Panc1 (cell line): ENCODE measurements around the gene SPATC1L. TPM values are rescaled to one million over a fixed set of nuclear protein-coding genes. Genes with fewer than 3 reads are reported as not detected.

ENCODE experiments used
- ATAC-seq: fragments of 200-7000 bp; cut with Tn5 transposase; 2 replicates; pipeline ENCODE4 v1.9.1; 2020; ENCODE audit warnings: mild to moderate bottlenecking, moderate library complexity
- BruUV-seq: library from RNA; stranded (reverse); fragments of 400-500 nt; replicated peaks from 2 replicates; lab custom pipeline; 2021; lab: Mats Ljungman, UMichigan
- CTCF ChIA-PET: fragments of 300-600 bp; sonication (Branson Sonifier 250); formaldehyde crosslinking; loops from one replicate; lab custom pipeline; 2022; ENCODE audit warnings: antibody characterized with exemption; lab: Charles Lee
- POLR2A ChIA-PET: fragments of 300-600 bp; sonication (Branson Sonifier 250); formaldehyde crosslinking; loops from one replicate; lab custom pipeline; 2022; ENCODE audit warnings: antibody characterized with exemption; lab: Charles Lee
- DNase-seq: peaks from one replicate; pipeline ENCODE4 v3.0.0-alpha.2; 2010; ENCODE audit warnings: low read depth, low spot score
- H3K27ac ChIP-seq: 2 replicates; pipeline ENCODE4 v1.5.1; 2011; ENCODE audit warnings: mild to moderate bottlenecking, low read length, inconsistent platforms
- H3K27me3 ChIP-seq: fragments of 200-500 bp; sonication (Bioruptor generic); 2 replicates; pipeline ENCODE4 v1.6.0; 2014; ENCODE audit warnings: low read length, inconsistent platforms; ENCODE audit not compliant: control insufficient read depth, insufficient read depth
- H3K36me3 ChIP-seq: fragments of 200-500 bp; sonication (Bioruptor generic); 2 replicates; pipeline ENCODE4 v1.5.1; 2014; ENCODE audit warnings: inconsistent platforms, mild to moderate bottlenecking, low read length, moderate library complexity; ENCODE audit not compliant: control insufficient read depth, insufficient read depth
- H3K4me1 ChIP-seq: 2 replicates; pipeline ENCODE4 v1.5.1; 2011; ENCODE audit warnings: inconsistent platforms, mild to moderate bottlenecking, low read length, moderate library complexity; ENCODE audit not compliant: control insufficient read depth, insufficient read depth
- H3K4me3 ChIP-seq, 2 experiments: 2 replicates each; pipeline ENCODE4 v1.5.1; 2011 to 2012; ENCODE audit warnings: low read depth in 2 of 2, low read length in 2 of 2, mild to moderate bottlenecking in 2 of 2, inconsistent platforms in 1 of 2, moderate library complexity in 1 of 2
- H3K9me3 ChIP-seq: fragments of 200-500 bp; sonication (Bioruptor generic); 2 replicates; pipeline ENCODE4 v1.5.1; 2014; ENCODE audit warnings: low read depth, mild to moderate bottlenecking, inconsistent platforms, low read length, moderate library complexity; ENCODE audit not compliant: control insufficient read depth, insufficient read depth
- CTCF ChIP-seq: fragments of 450-650 bp; IDR thresholded peaks from 2 replicates; pipeline ENCODE4 v1.5.1; 2017; ENCODE audit warnings: mild to moderate bottlenecking
- POLR2AphosphoS5 ChIP-seq: IDR thresholded peaks from 2 replicates; pipeline ENCODE4 v1.6.1; 2012; ENCODE audit warnings: mild to moderate bottlenecking, low read depth, low read length, moderate library complexity
- REST ChIP-seq, 2 experiments: IDR thresholded peaks; 2 replicates each; pipeline ENCODE4 v1.6.1; 2011 to 2012; ENCODE audit warnings: low read depth in 2 of 2, control low read depth in 1 of 2, low read length in 1 of 2, mild to moderate bottlenecking in 1 of 2, moderate library complexity in 1 of 2; ENCODE audit not compliant: insufficient read depth in 1 of 2
- SIN3A ChIP-seq: IDR thresholded peaks from 2 replicates; pipeline ENCODE4 v1.6.1; 2012; ENCODE audit warnings: low read depth, mild to moderate bottlenecking, low read length, moderate library complexity, borderline replicate concordance; ENCODE audit not compliant: insufficient read depth
- TCF7L2 ChIP-seq: IDR thresholded peaks from 2 replicates; pipeline ENCODE4 v1.6.1; 2011; ENCODE audit warnings: mild to moderate bottlenecking, low read depth, low read length, inconsistent platforms
- in situ Hi-C: cut with HindIII; loops from 2 replicates; pipeline ENCODE4 v1.10.0; 2016; ENCODE audit warnings: low sequenced_read_pairs, low pct_unique_long_range_greater_than_20kb
- intact Hi-C: fragments of 100-400 bp; cut with micrococcal nuclease; formaldehyde crosslinking; loops from one replicate; pipeline ENCODE4 v1.10.0; 2022; ENCODE audit not compliant: unreplicated experiment
- total RNA-seq: library from RNA; stranded (reverse); gene quantifications from one replicate; pipeline ENCODE4 v1.2.1, GENCODE V29; 2021; ENCODE audit not compliant: unreplicated experiment

SPATC1L gene
- total RNA-seq, 1 experiment from 2014 or later: 0.26 TPM

GRCh38 chr21:46118316-46119143 lies 65.7 kb downstream of the SPATC1L start:
- H3K27ac ChIP-seq: no peak overlapping the region
- TF ChIP-seq CTCF (no peak), REST (IDR thresholded peaks at IDR 0.05; ENCODE audit: insufficient read depth in 1 of 2, low read depth in 2 of 2, low read length in 1 of 2) (no peak), SIN3A (no peak), POLR2AphosphoS5 (no peak), TCF7L2 (no peak)

GRCh38 chr21:46117586-46118315 lies 66.5 kb downstream of the SPATC1L start:
- TF ChIP-seq REST (IDR thresholded peaks at IDR 0.05; ENCODE audit: insufficient read depth in 1 of 2, low read depth in 2 of 2, low read length in 1 of 2) (no peak), POLR2AphosphoS5 (no peak), TCF7L2 (no peak), CTCF (no peak), SIN3A (no peak)
- no peaks in the 10 kb centered on the region for H3K4me1 ChIP-seq
- no peaks in the 10 kb centered on the region for H3K27me3 ChIP-seq
- ATAC-seq (no peak), DNase-seq (no peak)
- no peaks in the 10 kb centered on the region for H3K9me3 ChIP-seq
- no TSS peak for BruUV-seq
- intact Hi-C loops: no loop called here
- in situ Hi-C loops: no loop called here
- no peaks in the 10 kb centered on the region for H3K36me3 ChIP-seq
- H3K4me3 ChIP-seq: no peak overlapping the region
- no peak overlapping the region for H3K27ac ChIP-seq
- ChIA-PET POLR2A (interaction anchor here (0.6 kb wide), 1 partner anchor 7 kb away, joined by 3 read pairs; no protein-coding TSS in a partner anchor), CTCF (no interaction called here)

More at GRCh38 chr21:46118316-46119143, 65.7 kb downstream of the SPATC1L start:
- intact Hi-C loops (no loop called here), in situ Hi-C loops (no loop called here)
- H3K4me3 ChIP-seq: no peak overlapping the region
- no peaks in the 10 kb centered on the region for H3K4me1 ChIP-seq
- ATAC-seq: no peak
- DNase-seq: no peak
- no TSS peak for BruUV-seq
- POLR2A ChIA-PET: interaction anchor here (0.6 kb wide), 1 partner anchor 8 kb away, joined by 3 read pairs; no protein-coding TSS in a partner anchor
- H3K27me3 ChIP-seq: no peaks in the 10 kb centered on the region
- CTCF ChIA-PET: no interaction called here
- no peaks in the 10 kb centered on the region for H3K36me3 ChIP-seq
- H3K9me3 ChIP-seq: no peaks in the 10 kb centered on the region
